Fibroblast of skin of left quadriceps (primary cell): Measurements from ENCODE around the gene DNAJC17.
A peak's percentile ranks its signal among the peaks of the same experiment; 100 is the strongest.

Experiments
- DNase-seq, 2 experiments: peaks; one replicate each; pipeline ENCODE4 v3.0.0-alpha.2; 2013; ENCODE audit warnings: low read depth in 2 of 2

DNAJC17 gene

DNA sequence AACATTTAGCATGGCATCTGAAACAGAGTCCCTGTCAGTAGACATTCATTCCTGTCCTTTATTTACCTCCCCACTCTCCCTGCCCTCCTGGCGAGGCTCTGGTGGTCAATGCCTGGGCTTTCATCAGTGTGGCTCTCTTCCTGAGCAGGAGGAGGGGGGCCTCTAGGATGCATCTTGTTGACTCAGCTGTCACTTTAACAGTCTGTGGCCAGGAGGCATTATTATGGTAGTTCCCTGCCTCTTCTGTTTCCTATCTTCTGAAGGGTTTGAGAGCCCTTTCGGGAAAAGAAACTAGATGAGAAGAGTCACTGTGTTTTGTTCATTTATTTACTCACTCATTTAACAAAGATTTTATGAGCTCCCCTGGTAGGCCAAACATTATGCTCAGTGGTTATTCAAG, 23.6 kb upstream of the DNAJC17 start:
- no peak for DNase-seq

DNA sequence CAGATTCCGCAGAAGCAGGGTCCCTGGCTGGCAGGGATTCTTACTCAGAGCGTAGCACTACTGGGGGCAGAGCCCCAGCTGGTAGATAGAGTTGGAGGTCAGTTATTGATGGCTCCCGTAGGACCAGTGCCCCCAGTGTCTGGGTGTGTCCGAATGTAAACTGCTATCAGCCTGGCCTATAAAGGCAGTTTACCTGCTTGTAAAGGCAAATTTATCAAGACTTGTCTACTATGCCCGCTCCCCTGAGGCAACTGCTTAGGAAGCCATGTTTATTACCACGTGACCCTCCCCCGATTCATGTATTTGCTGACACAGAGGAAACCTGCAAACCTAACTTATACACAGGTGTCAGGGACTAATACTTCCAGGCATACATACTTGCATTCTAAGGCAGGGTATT, 21.8 kb upstream of the DNAJC17 start:
- no peak for DNase-seq

DNA sequence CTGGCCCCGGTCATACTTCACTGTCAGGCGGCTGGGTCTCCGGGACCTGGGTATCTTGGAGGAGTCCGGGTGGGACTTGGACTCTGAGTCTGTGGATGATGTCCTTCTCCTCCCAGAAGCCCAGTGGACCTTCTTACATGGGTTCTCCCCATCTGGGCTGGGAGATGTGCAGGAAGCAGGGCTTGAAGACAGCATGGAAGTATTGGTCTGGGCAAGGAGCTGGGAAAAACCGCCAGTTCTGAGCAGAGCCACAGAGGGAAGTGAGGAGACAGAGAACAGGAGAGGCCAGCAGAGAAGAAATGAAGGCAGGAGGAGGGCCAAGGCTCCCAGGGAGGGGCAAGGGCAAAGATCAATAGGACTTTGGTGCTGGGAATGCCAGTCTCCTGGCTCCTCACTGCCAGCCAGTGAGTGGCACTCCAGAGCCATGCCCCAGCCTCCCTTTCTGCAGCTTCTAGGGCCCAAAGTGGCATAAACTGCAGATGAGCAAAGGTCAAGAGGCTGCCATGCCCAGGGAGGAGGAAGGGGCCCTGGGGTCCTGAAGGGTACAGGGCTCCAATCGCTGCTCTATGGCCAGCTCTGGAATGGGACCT, 21.3 kb upstream of the DNAJC17 start, which contains the start of gene PPP1R14D:
TSS of gene PPP1R14D (minus strand) at position 262 of the 590 bp plus-strand sequence. CDS start at position 195, 67 bp downstream.
- no peak for DNase-seq

- DNase-seq: no peak
Measured at GRCh38 chr15:40826423-40827075, 19.3 kb upstream of the DNAJC17 start.

GRCh38 chr15:40825661-40826422, 18.6 kb upstream of the DNAJC17 start:
- no peak for DNase-seq

DNA sequence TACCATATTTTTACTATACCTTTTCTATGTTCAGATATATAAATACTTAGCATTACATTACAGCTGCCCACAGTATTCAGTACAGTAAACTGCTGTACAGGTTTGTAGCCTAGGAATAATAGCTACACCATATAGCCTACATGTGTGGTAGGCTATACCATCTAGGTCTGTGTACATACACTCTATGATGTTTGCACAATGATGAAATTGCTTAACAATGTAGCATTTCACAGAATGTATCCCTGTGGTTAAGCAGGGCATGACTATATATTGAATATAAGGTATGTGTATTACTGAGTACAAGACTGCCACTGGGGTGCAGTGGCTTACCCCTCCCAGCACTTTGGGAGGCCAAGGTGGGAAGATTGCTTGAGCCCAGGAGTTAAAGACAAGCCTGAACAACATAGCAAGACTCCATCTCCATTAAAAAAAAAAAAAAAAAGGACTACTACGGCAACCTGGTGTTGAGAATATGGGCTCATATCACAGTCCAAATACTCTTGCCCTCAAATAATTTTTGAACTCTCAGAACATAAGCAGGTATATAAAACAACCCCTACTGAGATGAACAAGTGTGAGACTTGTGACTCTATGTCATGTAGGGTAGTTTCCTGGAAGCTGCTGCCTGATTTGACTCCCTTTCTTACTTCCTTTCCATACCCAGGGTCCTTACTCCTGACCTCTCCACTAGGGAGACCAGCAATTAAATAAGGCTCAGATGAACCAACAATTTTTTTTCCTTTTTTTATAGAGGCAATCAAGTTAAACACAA, 16.5 kb upstream of the DNAJC17 start:
- DNase-seq: no peak

- DNase-seq: no peak
Measured at GRCh38 chr15:40821195-40821594, 13.9 kb upstream of the DNAJC17 start.

DNA sequence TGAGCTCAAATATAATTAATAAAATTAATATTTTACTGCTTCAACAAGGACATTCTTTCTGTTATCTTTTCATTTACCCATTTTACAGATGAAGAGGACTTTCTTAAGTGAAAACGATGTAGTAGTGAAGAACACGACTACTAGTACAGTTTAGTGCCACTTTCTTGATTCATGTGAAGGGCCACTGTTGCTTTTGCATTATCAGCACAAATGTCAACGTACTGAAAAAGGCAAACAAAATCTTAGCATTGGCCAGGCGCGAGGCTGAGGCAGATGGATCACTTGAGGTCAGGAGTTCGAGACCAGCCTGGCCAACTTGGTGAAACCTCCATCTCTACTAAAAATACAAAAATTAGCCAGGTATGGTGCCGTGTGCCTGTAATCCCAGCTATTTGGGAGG, 11.8 kb upstream of the DNAJC17 start:
- no peak for DNase-seq

DNA sequence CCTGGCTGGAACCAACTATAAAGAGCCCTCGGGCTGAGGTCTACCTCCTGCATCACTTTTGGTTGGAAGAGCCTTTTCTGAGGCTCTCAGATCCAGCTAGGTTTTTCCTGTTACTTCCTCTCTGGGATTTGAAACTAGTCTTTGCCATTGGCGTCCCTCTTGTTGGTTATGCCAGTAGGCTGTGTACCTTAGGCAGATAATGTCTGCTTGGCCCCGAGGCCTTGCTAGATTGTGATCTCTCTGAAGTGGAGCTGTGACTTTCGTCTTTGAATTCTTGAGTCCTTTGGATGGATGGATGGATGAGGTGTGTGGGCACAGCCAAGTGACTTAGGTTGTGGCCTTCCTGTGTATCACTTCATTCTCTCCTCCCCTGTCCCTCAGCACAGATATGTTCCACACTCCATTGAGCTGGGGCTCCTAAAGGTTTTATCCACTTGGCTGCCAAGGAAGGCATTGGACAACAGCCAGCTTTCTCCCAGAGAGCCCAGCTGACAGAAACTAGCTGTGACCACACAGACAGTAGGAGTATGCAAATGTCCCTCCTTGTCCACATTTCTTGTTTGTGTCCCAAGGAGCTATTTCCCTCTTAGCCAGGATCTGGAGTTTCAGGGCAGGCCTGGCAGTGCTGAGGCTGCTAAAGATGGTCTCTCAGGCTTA, 7.9 kb upstream of the DNAJC17 start:
- no peak for DNase-seq

- DNase-seq: no peak
Measured at GRCh38 chr15:40812721-40813425, 5.6 kb upstream of the DNAJC17 start.

GRCh38 chr15:40808861-40809450, 1.7 kb upstream of the DNAJC17 start:
- DNase-seq: no peak

- DNase-seq: no peak
Measured at GRCh38 chr15:40807888-40808461, 702 bp upstream of the DNAJC17 start.

DNA sequence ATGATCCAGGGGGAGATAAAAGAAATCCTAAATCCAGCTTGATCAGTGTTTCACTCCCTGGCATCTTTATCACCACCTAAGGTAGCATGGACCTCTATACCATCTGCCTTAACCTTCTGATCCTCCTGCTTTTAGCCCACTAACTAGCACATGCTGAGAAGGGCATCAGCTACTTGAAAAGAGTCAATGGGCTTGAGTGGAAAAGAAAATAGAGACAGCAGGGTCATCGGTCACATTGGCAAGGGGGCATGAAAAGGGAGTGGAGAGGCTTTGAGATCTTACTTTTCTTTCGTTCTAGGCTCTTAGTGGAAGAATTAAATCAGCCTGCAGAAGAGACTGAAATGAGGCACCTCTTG, 623 bp downstream of the DNAJC17 start:
- no peak for DNase-seq

- DNase-seq: no peak
Measured at GRCh38 chr15:40803688-40804087, 3.6 kb downstream of the DNAJC17 start.

DNA sequence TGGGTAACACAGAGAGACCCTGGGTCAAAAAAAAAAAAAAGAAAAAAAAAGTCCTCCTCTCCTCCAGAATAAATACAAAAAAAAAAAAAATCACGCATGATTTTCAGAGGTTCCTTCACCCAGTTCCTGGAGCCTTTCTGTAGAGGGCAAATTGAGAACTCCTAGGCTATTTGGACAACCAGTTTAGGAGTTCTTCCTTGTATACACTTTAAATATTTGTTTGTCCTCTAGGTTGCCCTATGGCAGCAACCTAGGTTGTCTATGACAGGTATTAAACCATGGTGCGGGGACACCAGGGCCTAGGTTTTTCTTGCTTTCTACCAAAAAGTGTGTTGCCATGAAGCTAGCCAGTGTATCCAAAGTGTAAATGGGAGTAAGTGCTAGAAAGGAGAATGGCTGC, 4.2 kb downstream of the DNAJC17 start:
- no peak for DNase-seq

GRCh38 chr15:40799523-40799922, 7.8 kb downstream of the DNAJC17 start:
- DNase-seq: no peak

DNA sequence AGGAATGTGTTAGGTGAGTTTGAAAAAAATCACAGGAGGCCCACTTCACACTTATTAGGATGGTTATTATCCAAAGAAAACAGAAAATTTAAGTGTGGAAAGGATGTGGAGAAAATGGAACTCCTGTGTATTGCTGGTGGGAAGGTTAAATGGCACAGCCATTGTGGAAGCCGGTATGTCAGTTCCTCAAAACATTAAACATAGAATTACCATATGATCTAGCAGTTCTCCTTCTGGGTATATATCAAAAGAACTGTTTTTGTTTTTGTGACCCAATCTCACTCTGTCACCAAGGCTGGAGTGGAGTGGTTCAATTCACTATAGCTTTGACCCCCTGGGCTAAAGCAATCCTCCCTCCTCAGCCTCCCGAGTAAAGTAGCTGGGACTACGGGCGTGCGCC, 10.8 kb downstream of the DNAJC17 start:
- DNase-seq: no peak

GRCh38 chr15:40796041-40796440, 11.2 kb downstream of the DNAJC17 start:
- DNase-seq: no peak

GRCh38 chr15:40793216-40793989, 13.9 kb downstream of the DNAJC17 start:
- peak; percentile 73 to 74 for DNase-seq

DNA sequence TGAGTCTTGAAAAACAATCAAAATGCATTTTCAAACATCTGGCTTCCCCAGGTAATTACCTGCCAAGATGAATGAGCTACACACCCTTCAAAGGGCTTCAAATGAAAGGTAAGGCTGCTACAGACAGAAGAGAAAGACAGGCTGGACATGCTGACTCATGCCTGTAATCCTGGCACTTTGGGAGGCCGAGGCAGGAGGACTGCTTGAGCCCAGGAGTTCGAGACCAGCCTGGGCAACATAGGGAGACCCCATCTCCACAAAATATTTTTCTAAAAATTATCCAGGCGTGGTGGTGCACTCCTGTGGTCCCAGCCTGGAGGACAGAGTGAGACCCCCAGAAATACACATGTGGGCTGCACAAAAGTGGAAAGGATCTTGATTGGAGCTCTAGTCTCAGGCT, 14.9 kb downstream of the DNAJC17 start:
- no peak for DNase-seq
